Activated CD8-positive, alpha-beta T cell treated with anti-CD3 and anti-CD28 coated beads for 36 hours (primary cell): Measurements from ENCODE around the gene RBM14. TPM values are rescaled to one million over a fixed set of nuclear protein-coding genes. Genes with fewer than 3 reads are reported as not detected.

Experiments used
- ATAC-seq: fragments of 200-7000 bp; cut with Tn5 transposase; one replicate; pipeline ENCODE4 v1.10.0; 2021; ENCODE audit warnings: mild to moderate bottlenecking, moderate library complexity
- CTCF ChIA-PET: fragments of 350-600 bp; sonication (Branson Sonifier 250); formaldehyde crosslinking; loops from one replicate; lab custom pipeline; 2021; ENCODE audit warnings: antibody characterized with exemption; lab: Charles Lee
- POLR2A ChIA-PET: fragments of 350-600 bp; sonication (Branson Sonifier 250); formaldehyde crosslinking; loops from one replicate; lab custom pipeline; 2021; ENCODE audit warnings: antibody characterized with exemption; lab: Charles Lee
- DNase-seq: peaks from one replicate; pipeline ENCODE4 v3.0.0-alpha.2; 2020
- H3K27ac Mint-ChIP-seq: one replicate; pipeline ENCODE4 v1.8.0; 2021; ENCODE audit warnings: mild to moderate bottlenecking, mixed read lengths
- H3K27me3 Mint-ChIP-seq: one replicate; pipeline ENCODE4 v1.8.0; 2021; ENCODE audit warnings: mixed read lengths
- H3K36me3 Mint-ChIP-seq: one replicate; pipeline ENCODE4 v1.8.0; 2021; ENCODE audit warnings: low read depth, mixed read lengths
- H3K4me1 Mint-ChIP-seq: one replicate; pipeline ENCODE4 v1.8.0; 2021; ENCODE audit warnings: low read depth, mixed read lengths
- H3K4me3 Mint-ChIP-seq: one replicate; pipeline ENCODE4 v1.8.0; 2021; ENCODE audit warnings: mild to moderate bottlenecking, moderate library complexity, mixed read lengths
- H3K9me3 Mint-ChIP-seq: one replicate; pipeline ENCODE4 v1.8.0; 2021; ENCODE audit warnings: mixed read lengths
- intact Hi-C: fragments of 100-400 bp; cut with micrococcal nuclease; formaldehyde crosslinking; loops from one replicate; pipeline ENCODE4 v1.10.0; 2022
- total RNA-seq, 2 experiments: library from RNA; stranded (reverse); gene quantifications; one replicate each; pipeline ENCODE4 v1.2.3, GENCODE V29; 2021
- TF ChIP-seq, protein P1 (sequence below): fragments of 200-600 bp; IDR thresholded peaks from one replicate; pipeline ENCODE4 v1.8.0; 2022; ENCODE audit warnings: antibody characterized with exemption, mild to moderate bottlenecking

RBM14 gene
- total RNA-seq, 2 experiments from 2014 or later = 153 to 159 TPM

DNA sequence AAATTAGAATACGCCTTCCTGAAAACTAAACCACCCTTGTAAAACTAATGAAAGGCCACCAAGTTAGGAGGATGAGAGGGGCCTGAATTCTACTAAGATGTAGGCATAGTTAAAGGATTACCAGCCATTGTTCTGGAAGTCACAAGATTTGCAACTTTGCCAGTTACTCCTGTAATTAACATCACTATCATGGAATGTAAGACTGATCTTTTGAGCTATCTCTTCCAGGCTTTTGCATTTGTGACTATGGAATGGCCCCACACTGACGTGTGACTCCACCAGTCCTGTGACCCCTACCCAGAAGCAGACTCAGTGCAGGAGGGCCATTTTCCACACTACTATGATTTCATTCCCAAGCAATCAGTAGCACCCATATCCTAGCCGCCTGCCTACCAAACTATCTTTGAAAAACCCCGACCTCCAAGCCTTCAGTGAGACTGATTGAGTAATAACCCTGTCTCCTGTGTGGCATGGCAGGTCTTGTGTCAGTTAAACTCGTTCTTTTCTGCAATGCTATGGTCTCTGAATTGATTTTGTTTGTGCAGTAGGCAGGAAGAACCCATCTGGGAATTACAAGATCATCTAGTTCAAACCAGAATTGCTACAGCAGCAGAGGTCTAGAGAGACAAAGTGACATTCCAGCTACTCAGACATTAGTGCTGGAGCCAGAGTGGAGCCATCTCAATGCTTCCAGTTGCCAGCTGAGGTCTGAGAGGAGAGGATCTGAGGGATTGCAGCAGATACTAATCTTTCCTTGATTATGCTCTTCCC is 46.2 kb upstream of the RBM14 start:
- TF ChIP-seq, protein P1, sequence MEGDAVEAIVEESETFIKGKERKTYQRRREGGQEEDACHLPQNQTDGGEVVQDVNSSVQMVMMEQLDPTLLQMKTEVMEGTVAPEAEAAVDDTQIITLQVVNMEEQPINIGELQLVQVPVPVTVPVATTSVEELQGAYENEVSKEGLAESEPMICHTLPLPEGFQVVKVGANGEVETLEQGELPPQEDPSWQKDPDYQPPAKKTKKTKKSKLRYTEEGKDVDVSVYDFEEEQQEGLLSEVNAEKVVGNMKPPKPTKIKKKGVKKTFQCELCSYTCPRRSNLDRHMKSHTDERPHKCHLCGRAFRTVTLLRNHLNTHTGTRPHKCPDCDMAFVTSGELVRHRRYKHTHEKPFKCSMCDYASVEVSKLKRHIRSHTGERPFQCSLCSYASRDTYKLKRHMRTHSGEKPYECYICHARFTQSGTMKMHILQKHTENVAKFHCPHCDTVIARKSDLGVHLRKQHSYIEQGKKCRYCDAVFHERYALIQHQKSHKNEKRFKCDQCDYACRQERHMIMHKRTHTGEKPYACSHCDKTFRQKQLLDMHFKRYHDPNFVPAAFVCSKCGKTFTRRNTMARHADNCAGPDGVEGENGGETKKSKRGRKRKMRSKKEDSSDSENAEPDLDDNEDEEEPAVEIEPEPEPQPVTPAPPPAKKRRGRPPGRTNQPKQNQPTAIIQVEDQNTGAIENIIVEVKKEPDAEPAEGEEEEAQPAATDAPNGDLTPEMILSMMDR = no peak
- CTCF ChIA-PET = interaction anchor here (2.0 to 4.8 kb wide), 4 partner anchors 9 to 181 kb away, joined by 4 to 22 read pairs (median 14); partner anchors contain the start of genes CCDC87, CCS and RBM4B
- intact Hi-C loops = no loop called here
- Mint-ChIP-seq H3K9me3 (no peaks in the 10 kb centered on the region), H3K27me3 (no peaks in the 10 kb centered on the region), H3K27ac (no peak overlapping the region), H3K4me1 (peaks cover 2% of the 10 kb centered on the region), H3K36me3 (no peaks in the 10 kb centered on the region), H3K4me3 (peak overlapping the region; percentile 12)
- POLR2A ChIA-PET = interaction anchor here (0.8 to 1.2 kb wide), 2 partner anchors 22 to 100 kb away, joined by 3 to 5 read pairs; partner anchors contain the start of gene CCDC87
- ATAC-seq (no peak), DNase-seq (no peak)

DNA sequence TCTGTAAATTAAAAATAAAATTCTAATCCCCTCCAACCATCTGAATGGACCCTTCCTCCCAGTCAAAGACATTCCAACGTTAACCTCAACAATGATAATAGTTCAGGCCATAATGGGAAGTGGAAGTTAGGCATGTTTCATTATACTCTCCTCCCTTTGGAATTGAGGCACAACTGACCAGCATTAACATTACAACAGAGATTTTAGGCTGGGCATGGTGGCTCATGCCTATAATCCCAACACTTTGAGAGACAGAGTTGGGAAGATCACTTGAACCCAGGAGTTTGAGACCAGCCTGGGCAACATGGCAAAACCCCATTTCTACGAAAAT is 45.6 kb upstream of the RBM14 start:
- Mint-ChIP-seq H3K36me3 (no peaks in the 10 kb centered on the region), H3K27me3 (no peaks in the 10 kb centered on the region), H3K4me3 (no peak overlapping the region), H3K9me3 (no peaks in the 10 kb centered on the region), H3K27ac (no peak overlapping the region), H3K4me1 (peaks cover 2% of the 10 kb centered on the region)
- DNase-seq (no peak), ATAC-seq (no peak)
- POLR2A ChIA-PET = no interaction called here
- intact Hi-C loops = no loop called here
- TF ChIP-seq, protein P1 = no peak
- CTCF ChIA-PET = interaction anchor here (4.8 kb wide), 1 partner anchor 108 kb away, joined by 22 read pairs; the partner anchor contains the start of gene RBM4B

DNA sequence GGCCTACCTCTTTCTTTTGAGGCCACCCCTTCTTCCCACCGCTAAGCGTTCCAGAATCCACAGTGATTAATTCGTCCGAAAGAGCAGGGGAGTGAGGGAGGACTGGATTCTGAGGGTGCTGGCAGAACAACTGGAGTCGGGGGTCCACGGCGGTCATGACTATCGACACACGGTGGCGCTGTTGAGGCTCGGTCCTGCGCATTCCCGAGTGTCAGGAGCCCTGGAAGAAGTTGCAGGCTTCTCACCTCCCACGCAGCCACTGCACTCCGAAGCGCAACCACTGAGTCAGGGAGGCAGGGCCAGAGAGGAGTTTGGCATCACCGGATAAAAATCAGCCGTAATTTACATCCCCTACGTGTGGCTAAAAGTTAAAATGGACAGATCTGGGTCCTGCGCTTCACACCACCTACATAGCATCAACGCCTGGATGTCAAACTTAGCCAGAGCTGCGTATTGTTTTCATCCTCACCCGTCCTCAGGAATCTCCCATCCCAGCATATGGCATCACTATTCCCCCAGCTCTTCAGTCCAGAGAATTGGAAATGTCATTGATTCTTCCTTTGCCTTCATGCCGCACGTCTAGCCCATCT is 37.3 kb upstream of the RBM14 start:
- Mint-ChIP-seq H3K27me3 (no peaks in the 10 kb centered on the region), H3K27ac (no peak overlapping the region), H3K4me1 (peaks cover 16% of the 10 kb centered on the region), H3K9me3 (peaks cover 2% of the 10 kb centered on the region), H3K4me3 (no peak overlapping the region), H3K36me3 (no peaks in the 10 kb centered on the region)
- intact Hi-C loops = loop anchor here (2.0 to 5.0 kb wide), 2 partner anchors 38 to 100 kb away; partner anchors contain the start of gene RBM14
- TF ChIP-seq, protein P1 = peak; percentile 90
- POLR2A ChIA-PET = interaction anchor here (0.7 to 1.0 kb wide), 4 partner anchors 38 to 98 kb away, joined by 3 read pairs; partner anchors contain the start of gene RBM4B
- peak; percentile 90 for DNase-seq
- CTCF ChIA-PET = interaction anchor here (0.7 to 3.9 kb wide), 20 partner anchors 10 to 277 kb away, joined by 3 to 77 read pairs (median 4); partner anchors contain the start of genes CCDC87, CCS, CTSF and RBM4B
- ATAC-seq = peak; percentile 91

DNA sequence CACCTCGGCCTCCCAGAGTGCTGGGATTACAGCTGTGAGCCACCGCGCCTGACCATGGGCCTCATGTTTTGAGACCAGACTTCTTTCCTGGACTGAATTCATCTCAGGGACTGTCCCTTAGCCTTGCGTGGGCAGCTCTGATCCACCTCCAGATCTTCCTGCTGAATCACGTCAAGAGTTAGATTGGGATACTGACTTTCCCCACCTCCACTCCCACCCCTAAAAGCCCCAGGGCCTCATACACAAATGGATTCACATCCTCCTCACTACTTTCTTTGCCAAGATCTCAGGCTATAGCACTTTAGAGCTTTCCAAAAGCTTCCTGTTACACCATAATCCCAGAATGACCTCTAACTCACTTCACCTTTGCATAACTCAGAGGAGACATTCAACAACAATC is 35.6 kb upstream of the RBM14 start:
- TF ChIP-seq, protein P1 = no peak
- no peak for DNase-seq
- Mint-ChIP-seq H3K36me3 (no peaks in the 10 kb centered on the region), H3K4me3 (no peak overlapping the region), H3K4me1 (peaks cover 16% of the 10 kb centered on the region), H3K27me3 (no peaks in the 10 kb centered on the region), H3K9me3 (peaks cover 2% of the 10 kb centered on the region), H3K27ac (no peak overlapping the region)
- intact Hi-C loops = no loop called here
- CTCF ChIA-PET = interaction anchor here (1.2 to 3.9 kb wide), 4 partner anchors 9 to 98 kb away, joined by 3 to 77 read pairs (median 4); partner anchors contain the start of genes CCDC87, CCS and RBM4B
- ATAC-seq = no peak
- POLR2A ChIA-PET = interaction anchor here (1.5 to 1.7 kb wide), 2 partner anchors 10 to 97 kb away, joined by 4 to 10 read pairs; partner anchors contain the start of gene RBM4B
